HL-60/S4 (cell line): Measurements from ENCODE around the gene ALPG.
"Not testable (repeated sequence)": the region's sequence is repeated elsewhere in the genome, so short reads cannot be mapped to it uniquely, and the experiment has no call there.

Experiments used
- in situ Hi-C: fragments of 300-500 bp; cut with MboI; formaldehyde crosslinking; loops from 2 replicates; pipeline ENCODE4 v1.14.3; 2022; ENCODE audit warnings: low sequenced_read_pairs

ALPG gene

GRCh38 chr2:232376713-232377112 is 29.9 kb upstream of the ALPG start:
- in situ Hi-C loops, result no loop called here

DNA sequence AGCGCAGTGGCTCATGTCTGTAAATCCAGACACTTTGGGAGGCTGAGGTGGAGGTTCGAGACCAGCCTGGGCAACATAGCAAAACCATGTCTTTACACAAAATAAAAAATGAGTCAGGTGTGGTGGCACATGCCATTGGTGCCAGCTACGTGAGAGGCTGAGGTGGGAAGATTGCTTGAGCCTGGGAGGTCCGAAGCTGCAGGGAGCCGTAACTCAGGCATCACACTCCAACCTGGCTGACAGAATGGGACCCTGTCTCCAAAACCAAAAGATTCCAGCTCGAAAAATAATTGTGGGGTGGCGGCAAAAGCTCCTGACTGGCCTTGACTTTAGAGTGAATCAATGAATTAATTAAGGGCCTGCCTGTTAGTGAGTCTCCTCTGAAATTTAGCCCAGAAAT is 29.3 kb upstream of the ALPG start:
- in situ Hi-C loops, result no loop called here

GRCh38 chr2:232377841-232378734 is 28.6 kb upstream of the ALPG start:
- in situ Hi-C loops, result no loop called here

DNA sequence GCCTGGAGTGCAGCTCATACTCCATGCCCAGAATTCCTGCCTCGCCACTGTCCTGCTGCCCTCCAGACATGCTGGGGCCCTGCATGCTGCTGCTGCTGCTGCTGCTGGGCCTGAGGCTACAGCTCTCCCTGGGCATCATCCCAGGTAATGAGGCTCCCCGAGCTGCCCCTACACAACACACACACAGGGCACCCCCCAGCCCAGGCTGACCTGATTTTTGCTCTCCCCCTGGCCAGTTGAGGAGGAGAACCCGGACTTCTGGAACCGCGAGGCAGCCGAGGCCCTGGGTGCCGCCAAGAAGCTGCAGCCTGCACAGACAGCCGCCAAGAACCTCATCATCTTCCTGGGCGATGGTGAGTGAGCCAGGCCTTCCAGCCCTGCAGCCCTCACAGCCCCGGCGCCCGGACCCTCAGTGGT is 27.9 kb upstream of the ALPG start, which contains the start of gene ALPP:
Gene ALPP, plus strand, starts transcription at position 17 of the 417 bp plus-strand sequence. Its CDS starts 52 bp downstream, at position 69.
- in situ Hi-C loops, result not testable (repeated sequence)

- in situ Hi-C loops, result not testable (repeated sequence)
Measured at GRCh38 chr2:232379610-232380590, 26.7 kb upstream of the ALPG start.

- in situ Hi-C loops, result not testable (repeated sequence)
Measured at GRCh38 chr2:232381204-232382031, 25.2 kb upstream of the ALPG start.

DNA sequence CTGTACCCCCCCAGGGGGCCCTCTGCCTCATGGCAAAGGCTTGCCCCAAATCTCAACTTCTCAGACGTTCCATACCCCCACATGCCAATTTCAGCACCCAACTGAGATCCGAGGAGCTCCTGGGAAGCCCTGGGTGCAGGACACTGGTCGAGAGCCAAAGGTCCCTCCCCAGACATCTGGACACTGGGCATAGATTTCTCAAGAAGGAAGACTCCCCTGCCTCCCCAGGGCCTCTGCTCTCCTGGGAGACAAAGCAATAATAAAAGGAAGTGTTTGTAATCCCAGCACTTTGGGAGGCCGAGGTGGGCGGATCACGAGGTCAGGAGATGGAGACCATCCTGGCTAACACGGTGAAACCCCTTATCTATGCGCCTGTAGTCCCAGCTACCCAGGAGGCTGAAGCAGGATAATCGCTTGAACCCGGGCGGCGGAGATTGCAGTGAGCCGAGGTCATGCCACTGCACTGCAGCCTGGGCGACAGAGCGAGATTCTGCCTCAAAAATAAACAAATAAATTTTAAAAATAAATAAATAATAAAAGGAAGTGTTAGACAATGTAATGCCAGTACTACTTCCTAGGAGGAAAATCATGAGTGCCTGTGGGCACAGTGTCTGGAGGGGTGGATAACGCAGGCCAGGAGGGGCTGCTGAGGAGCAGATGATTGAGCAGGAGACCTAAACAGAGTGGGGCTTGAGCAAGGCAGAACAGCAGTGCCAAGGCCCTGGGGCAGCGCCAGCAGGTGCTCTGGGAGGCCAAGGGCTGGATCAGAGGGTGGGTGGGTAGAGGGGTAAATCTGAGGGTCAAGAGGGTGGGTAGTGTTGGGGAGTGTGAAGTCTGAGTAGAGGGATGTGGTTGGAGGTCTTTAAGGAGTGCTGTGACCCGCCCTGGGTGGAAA is 24.1 kb upstream of the ALPG start:
- in situ Hi-C loops, result no loop called here

DNA sequence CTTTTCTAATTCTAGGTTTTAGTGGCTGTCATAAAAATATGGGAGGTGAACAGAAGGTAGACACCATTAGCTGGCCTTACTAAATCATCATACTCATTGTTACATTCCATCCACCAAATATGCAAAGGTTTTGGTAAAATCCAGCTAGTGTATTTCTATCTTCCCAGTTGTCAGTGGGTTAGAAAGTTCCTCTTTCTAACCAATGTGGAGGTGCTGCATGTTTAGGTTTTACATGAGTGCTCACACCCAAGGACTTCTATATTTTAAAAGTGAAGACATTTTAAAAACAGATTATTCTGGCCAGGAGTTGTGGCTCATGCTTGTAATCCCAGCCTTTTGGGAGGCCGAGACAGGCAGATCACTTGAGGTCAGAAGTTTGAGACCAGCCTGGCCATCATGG is 22.2 kb upstream of the ALPG start:
- in situ Hi-C loops, result no loop called here

GRCh38 chr2:232385058-232385457 is 21.6 kb upstream of the ALPG start:
- in situ Hi-C loops, result not testable (repeated sequence)

DNA sequence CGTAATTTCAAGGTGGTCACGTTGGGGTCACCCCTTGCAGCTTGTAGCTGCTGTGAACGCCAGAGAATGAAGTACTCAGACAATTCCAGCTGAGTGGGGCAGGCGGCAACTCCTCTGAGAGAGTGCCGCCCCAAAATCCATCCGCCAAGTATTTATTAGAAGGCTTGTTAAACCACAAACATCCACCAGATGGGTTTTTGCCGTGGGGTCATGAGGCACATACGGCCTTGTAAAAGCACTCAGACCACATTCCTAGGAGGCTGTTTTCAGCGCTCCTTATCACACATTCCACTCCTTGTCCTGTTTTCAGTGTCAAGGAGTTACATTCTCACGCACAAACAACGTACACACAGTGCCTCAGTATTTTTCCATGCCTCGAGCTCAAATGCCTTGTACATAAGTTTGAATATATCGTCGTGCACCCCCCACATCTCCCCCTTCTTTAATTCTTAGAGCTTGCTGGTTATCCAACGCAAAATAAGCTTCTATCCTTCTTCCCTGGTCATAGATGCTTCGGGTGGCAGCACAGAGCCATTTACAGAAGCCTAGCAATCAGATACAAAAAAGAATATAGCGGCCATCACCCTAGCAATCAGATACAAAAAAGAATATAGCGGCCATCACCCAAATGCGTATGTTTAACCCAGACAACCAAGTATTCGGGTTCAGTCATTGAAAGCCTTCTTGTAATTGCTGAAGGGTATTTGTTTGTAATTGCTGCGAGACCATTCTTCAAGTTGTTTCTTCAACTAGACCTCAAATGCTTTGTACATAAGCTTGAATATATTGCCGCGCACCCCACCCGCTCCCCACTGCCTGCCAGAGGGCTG is 20.8 kb upstream of the ALPG start:
- in situ Hi-C loops, result no loop called here

- in situ Hi-C loops, result no loop called here
Measured at GRCh38 chr2:232386490-232386739, 20.2 kb upstream of the ALPG start.

GRCh38 chr2:232386740-232387450 is 19.7 kb upstream of the ALPG start:
- in situ Hi-C loops, result no loop called here

- in situ Hi-C loops, result no loop called here
Measured at GRCh38 chr2:232387451-232388171, 19.0 kb upstream of the ALPG start.

DNA sequence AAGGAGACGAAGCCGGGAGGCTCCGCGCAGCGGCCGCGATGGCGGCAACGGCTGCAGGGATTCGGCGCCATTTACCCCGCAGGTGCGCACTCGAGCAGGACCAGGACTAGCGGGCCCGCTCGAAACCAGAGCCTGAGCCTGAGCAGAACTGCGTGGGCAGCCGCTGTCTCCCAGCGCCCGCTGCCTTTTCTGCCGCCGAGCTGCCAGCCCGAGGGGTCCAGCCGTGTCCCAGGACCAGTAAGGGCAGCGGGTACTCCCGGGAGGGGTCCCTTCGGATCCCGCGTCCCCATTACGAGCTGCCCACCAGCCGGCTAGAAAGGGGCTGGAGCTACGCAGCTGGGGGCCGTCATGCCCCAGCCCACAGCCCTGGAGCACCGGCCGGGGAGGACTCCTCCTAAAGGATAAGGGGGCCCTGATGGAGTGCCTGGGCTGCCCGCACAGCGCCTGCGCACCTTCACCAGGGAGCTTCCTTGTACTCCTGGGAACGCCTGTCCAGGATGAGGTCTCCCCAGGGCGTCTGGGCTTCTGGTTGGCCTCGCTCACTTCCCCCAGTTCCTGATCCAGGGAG is 18.2 kb upstream of the ALPG start:
- in situ Hi-C loops, result no loop called here

DNA sequence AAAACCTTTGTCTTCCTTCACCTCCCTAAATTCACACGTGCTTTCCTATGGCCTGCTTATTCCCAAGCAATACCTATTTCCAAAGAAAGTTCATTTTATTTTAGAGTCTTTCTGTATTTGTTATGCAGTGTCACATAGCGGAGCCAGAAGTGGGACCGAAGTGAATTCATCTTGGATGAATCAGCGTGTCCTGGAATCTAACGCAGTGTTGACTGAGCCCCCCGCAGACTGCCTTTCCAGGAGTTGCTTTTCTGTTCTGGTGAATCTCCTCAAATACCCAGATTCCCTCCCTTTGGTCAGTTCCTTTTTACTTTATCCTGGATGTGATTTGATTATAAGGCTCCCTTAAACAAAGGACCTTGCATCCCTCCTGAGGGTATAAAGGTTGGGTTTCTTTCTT is 17.3 kb upstream of the ALPG start:
- in situ Hi-C loops, result no loop called here

- in situ Hi-C loops, result no loop called here
Measured at GRCh38 chr2:232390661-232391060, 16.0 kb upstream of the ALPG start.

- in situ Hi-C loops, result no loop called here
Measured at GRCh38 chr2:232393556-232393955, 13.1 kb upstream of the ALPG start.
